Ectodermal cell (in vitro differentiated cells): Measurements from ENCODE around the gene PIK3C2B.
A peak's percentile ranks its signal among the peaks of the same experiment; 100 is the strongest.
"Not testable (repeated sequence)": the region's sequence is repeated elsewhere in the genome, so short reads cannot be mapped to it uniquely, and the experiment has no call there.

Experiments used
- H3K27ac ChIP-seq: 2 replicates; pipeline ENCODE4 v1.7.0; 2013; ENCODE audit warnings: mild to moderate bottlenecking, low read depth, low read length; ENCODE audit not compliant: insufficient read depth, poor library complexity, severe bottlenecking
- H3K27me3 ChIP-seq: 2 replicates; pipeline ENCODE4 v1.7.0; 2013; ENCODE audit warnings: mild to moderate bottlenecking, low read length; ENCODE audit not compliant: insufficient read depth, control insufficient read depth, poor library complexity, severe bottlenecking
- H3K36me3 ChIP-seq: one replicate; pipeline ENCODE4 v1.7.0; 2013; ENCODE audit warnings: low read length; ENCODE audit not compliant: control insufficient read depth, insufficient read depth
- H3K4me1 ChIP-seq: one replicate; pipeline ENCODE4 v1.7.0; 2013; ENCODE audit warnings: low read length; ENCODE audit not compliant: control insufficient read depth, insufficient read depth
- H3K4me3 ChIP-seq: 2 replicates; pipeline ENCODE4 v1.7.0; 2013; ENCODE audit warnings: low read depth, low read length, control low read depth; ENCODE audit not compliant: insufficient read depth
- H3K9me3 ChIP-seq: 2 replicates; pipeline ENCODE4 v1.7.0; 2013; ENCODE audit warnings: mild to moderate bottlenecking, low read length, moderate library complexity; ENCODE audit not compliant: control insufficient read depth
- WGBS, 2 experiments: methylation state at CpG; one replicate each; pipeline ENCODE4 v1.1.7; 2013; ENCODE audit warnings: missing lambda C conversion rate in 2 of 2; 5-methylcytosine and 5-hydroxymethylcytosine counted together

The PIK3C2B gene

DNA sequence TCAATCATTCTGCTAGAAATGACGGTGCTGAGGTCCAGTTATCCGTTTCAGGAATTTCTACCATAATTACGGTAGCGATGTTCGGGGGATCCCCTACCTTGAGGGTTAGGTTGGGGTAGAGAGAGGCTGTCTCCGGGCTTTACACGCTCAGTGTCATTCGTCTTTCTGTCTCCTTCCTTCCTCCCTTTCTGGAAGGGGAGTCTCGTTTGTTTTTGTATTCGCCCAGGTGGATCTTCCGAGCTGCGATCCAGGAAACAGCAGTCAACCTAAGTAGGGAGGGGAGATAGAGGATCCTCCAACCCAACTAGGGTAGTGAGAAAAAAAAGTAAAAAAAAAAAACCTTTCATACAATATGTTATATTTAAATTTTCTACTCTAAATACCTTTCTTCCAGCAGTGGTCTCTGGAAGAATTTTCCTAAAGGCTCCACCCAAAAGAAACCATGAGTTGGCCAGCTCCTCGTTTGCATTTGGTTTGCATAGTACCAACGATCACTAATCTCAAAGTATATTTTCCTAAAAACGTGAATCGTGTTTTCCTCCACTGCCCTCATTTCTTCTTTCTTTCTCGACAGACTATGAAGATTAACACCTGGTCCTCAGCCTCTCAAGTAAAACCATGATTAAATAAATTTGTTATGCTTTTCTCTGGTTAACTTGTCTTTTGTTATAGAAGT lies 611 bp upstream of the PIK3C2B start:
- Histone ChIP-seq H3K36me3 (no peaks in the 10 kb centered on the region), H3K9me3 (no peaks in the 10 kb centered on the region), H3K27me3 (peaks cover 3% of the 10 kb centered on the region), H3K4me3 (peak overlapping the region; percentile 98), H3K27ac (no peak overlapping the region), H3K4me1 (peaks cover 14% of the 10 kb centered on the region)
- WGBS, 2 experiments, result 11% methylated on average over 13 to 14 of the region's 17 CpGs

DNA sequence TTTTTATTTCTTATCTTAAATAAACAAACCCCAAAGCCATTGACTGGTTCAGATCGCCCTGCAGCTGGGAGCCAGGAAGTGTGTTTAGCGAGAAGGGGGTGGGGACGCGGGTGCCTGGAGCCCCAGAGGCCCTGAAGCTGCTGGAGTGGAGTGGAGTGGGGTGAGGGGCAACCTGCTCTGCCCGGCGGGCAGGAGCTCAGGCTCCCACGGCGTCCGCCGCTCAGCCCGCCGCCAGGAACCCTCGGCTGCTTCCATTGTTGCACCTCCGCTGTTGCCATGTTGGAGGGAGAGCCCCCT lies 673 bp downstream of the PIK3C2B start:
- H3K27me3 ChIP-seq, result peaks cover 3% of the 10 kb centered on the region
- 0% methylated on average over 14 of the region's 14 CpGs for WGBS, 2 experiments
- peak overlapping the region; percentile 89 for H3K27ac ChIP-seq
- H3K36me3 ChIP-seq, result no peaks in the 10 kb centered on the region
- H3K4me3 ChIP-seq, result peak overlapping the region; percentile 98
- H3K9me3 ChIP-seq, result no peaks in the 10 kb centered on the region
- peaks cover 14% of the 10 kb centered on the region for H3K4me1 ChIP-seq

DNA sequence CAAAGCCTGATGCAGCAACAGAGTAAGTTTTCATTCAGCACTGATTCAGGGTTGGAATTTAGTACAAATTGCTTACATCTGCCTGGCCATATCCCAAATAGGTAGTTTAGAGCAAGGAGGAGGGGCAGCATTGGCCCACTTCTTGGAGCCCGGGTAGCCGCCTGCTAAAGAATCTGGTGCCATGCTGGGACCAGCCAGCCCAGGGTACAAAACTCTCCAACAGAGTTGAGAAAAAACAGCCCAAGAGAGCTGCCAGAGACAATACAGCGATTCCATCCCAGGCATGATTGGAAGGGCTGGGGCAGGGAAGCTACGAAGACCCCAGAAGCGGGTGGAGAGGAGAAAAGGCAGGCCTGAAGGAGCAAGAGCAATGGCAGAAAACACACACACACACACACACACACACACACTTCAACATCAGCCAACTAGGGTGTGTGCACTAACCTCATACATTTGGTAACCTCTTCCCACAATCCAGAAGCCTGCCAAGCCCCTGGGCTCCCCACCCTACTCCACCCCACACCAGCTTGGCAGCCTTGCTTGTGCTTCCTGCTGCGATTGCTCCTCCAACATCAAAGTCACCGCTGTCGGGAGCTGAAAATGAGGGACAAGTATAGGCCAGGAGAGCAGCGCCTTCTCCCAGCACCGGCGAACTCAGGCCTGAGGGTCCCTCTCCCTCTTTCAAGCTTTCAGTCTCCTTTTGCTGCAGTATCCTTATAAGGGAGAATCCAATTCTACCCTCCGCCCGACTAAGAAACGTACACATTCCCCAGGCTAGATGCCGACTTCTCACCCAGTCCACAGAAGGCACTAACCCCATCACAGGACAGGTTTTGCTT lies 1.2 kb downstream of the PIK3C2B start:
- 0 to 1% methylated on average over 15 of the region's 15 CpGs for WGBS, 2 experiments
- Histone ChIP-seq H3K27ac (peak overlapping the region; percentile 89), H3K4me3 (peak overlapping the region; percentile 98), H3K9me3 (no peaks in the 10 kb centered on the region), H3K4me1 (peaks cover 14% of the 10 kb centered on the region), H3K36me3 (no peaks in the 10 kb centered on the region), H3K27me3 (peaks cover 3% of the 10 kb centered on the region)

DNA sequence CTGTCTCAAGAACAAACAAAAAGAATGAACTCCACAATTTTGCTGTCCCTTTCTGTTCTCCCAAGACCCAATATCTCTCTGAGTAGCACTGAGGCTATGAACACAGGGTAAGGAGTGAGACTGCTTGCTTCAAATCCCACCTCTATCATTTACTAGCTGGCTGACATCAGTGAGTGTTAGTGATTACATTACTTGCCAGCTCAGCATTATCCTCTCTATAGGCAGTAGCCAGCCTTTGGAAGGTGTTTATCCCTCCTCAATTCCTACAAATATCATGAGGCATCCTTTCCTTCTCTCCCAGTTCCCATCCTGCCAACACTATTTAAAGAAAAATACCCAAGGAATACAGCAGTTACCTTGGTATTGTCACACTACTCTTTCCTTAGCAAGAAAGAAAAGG lies 3.0 kb downstream of the PIK3C2B start:
- H3K4me3 ChIP-seq, result no peak overlapping the region

DNA sequence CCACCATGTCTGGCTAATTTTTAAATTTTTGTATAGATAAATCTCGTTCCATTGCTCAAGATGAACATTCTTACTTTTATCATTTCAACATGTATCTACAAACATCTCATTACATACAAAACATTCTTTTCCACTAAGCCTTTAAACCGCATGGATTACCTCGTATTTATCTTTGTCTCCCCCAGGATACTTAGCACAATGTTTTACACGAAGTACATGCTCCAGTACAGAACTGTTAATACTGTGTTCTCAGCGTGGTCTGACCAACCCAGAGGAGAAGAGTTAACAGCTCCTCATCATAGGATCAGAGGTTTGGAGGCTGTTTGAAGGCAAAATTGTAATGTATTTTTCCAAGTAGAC lies 7.4 kb downstream of the PIK3C2B start:
- Histone ChIP-seq H3K4me3 (no peak overlapping the region), H3K27me3 (no peaks in the 10 kb centered on the region), H3K4me1 (peaks cover 14% of the 10 kb centered on the region), H3K36me3 (peaks cover 5% of the 10 kb centered on the region), H3K9me3 (no peaks in the 10 kb centered on the region), H3K27ac (no peak overlapping the region)
- WGBS, 2 experiments, result 96 to 99% methylated on average over 5 of the region's 5 CpGs

More for the DNA sequence above, 3.0 kb downstream of the PIK3C2B start:
- Histone ChIP-seq H3K27me3 (peaks cover 3% of the 10 kb centered on the region), H3K9me3 (no peaks in the 10 kb centered on the region), H3K36me3 (peaks cover 5% of the 10 kb centered on the region), H3K27ac (no peak overlapping the region), H3K4me1 (peaks cover 14% of the 10 kb centered on the region)

DNA sequence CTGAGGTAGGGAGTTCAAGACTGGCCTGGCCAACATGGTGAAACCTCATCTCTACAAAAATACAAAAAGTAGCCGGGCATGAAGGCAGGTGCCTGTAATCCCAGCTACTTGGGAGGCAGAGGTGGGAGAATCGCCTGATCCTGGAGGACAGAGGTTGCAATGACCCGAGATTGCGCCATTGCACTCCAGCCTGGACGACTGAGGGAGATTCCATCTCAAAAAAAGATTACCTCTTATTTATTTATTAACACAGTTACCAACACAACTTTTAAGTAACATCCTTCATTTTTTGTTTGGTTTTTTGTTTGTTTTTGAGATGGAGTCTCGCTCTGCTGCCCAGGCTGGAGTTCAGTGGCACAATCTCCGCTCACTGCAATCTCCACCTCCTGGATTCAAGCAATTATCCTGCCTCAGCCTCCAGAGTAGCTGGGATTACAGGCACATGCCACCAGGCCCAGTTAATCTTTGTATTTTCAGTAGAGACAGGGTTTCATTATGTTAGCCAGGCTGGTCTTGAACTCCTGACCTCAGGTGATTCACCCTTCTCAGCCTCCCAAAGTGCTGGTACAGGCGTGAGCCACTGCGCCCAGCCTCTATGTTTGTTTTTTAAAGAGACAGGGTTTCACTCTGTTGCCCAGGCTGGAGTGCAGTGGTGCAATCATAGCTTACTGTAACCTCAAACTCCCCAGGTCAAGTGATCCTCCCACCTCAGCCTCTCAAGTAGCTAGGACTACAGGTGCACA lies 7.9 kb downstream of the PIK3C2B start:
- H3K27ac ChIP-seq, H3K4me3 ChIP-seq, H3K9me3 ChIP-seq, H3K36me3 ChIP-seq, H3K27me3 ChIP-seq: not testable (repeated sequence)
- peaks cover 17% of the 10 kb centered on the region for H3K4me1 ChIP-seq
- whole genome bisulfite sequencing, 2 experiments, result 93 to 95% methylated on average over 9 of the region's 9 CpGs

DNA sequence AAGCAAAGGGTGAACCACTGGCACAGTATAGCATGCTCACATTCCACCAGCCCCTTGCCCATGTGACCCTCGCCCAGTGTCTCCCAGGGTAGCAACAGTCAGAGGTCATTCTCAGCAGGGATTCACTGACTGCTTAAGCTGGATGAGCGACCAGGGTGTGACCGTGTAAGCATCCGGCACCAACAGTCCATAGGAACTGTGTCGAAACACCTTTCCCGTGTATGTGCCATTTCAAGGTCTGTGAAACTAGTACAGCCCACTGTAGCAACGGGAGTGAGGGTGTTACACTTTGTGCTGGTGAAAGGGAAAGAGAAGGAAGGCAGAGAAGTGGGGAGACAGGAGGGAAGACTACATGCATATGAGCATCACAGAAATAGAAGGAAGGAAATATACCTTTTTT lies 10.8 kb downstream of the PIK3C2B start:
- Histone ChIP-seq H3K4me1 (peaks cover 35% of the 10 kb centered on the region), H3K4me3 (no peak overlapping the region), H3K9me3 (no peaks in the 10 kb centered on the region), H3K27ac (no peak overlapping the region), H3K27me3 (no peaks in the 10 kb centered on the region), H3K36me3 (peaks cover 5% of the 10 kb centered on the region)
- WGBS, 2 experiments, result 87 to 88% methylated on average over 7 of the region's 7 CpGs

DNA sequence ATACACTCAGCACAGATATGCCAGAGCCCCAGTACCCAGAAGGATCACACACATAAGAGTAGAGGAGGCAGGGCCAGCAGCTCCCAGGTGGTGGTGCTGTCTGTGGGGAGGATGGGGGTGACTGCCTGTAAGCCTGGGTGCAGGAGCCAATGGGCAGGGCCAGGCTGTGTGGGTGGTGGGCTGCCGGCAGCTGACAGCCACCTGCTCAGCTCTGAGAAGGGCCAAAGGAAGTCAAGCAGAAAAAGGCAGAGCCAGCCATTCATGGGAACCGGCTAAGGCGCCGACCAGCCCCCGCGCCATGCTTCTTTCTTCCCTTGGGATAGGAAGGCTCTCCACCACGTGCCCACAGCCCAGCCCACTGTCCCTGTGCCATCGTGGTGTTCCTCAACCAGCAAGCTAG lies 14.1 kb downstream of the PIK3C2B start:
- H3K9me3 ChIP-seq, result no peaks in the 10 kb centered on the region
- no peak overlapping the region for H3K27ac ChIP-seq
- peaks cover 57% of the 10 kb centered on the region for H3K4me1 ChIP-seq
- H3K4me3 ChIP-seq, result no peak overlapping the region
- no peaks in the 10 kb centered on the region for H3K36me3 ChIP-seq
- no peaks in the 10 kb centered on the region for H3K27me3 ChIP-seq
- 84 to 87% methylated on average over 8 of the region's 8 CpGs for WGBS, 2 experiments

DNA sequence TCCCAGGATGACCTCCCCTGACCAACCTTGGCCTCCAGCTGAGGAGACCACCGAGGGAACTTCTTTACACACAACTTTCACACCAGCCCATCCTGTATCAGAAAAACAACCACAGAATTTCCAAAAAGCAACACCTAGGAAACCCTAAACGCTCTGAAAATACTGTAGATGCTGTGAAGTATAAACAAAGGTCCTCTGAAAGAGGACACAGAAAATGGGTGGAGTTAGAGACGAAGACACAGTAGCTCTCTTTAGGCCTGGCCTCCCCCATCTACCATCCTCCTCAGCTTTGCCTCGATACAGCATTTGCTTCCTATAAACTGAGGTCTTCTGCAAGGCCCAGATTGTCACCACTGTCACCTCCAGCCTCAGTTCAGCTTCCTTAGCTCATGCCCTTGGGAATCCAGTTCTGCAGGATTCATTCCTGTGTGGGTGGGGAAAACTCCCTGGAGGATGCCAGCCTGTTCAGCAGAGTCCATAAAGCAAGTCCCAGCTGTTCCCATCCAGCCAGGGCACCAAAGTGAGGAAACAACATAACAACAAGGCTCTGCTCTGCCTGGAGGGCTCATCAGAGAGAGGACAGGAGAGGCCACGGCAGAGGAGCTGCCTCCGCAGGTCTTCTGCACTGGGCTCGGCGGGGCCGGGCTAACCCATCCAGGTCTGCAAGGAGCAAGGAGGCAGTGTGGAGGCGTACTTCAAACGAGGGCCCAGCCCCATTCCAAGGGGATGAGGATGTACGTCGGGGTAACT lies 15.0 kb downstream of the PIK3C2B start:
- H3K4me1 ChIP-seq, result peaks cover 57% of the 10 kb centered on the region
- WGBS, 2 experiments, result 95 to 96% methylated on average over 13 of the region's 13 CpGs
- H3K9me3 ChIP-seq, result no peaks in the 10 kb centered on the region
- no peak overlapping the region for H3K27ac ChIP-seq
- H3K36me3 ChIP-seq, result no peaks in the 10 kb centered on the region
- no peak overlapping the region for H3K4me3 ChIP-seq
- H3K27me3 ChIP-seq, result no peaks in the 10 kb centered on the region

DNA sequence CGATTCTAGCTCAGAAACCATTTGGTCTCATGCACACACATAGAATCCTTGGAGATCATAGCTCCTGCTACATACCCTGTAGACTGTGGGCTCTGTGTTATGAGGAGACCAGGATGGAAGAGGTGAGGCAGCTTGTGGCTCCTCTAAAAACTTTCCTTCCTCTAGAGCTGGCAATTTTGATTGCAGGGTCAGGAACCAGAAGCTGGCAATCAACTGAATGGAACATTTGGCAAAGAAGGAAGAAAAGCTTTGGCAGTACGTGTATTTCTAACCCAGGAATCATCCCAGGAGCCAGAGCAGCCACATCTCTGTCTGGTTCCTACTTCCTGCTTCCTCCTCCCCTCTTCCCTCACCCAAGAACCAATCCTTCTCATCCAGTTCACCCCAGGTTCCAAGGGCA lies 15.7 kb downstream of the PIK3C2B start:
- no peaks in the 10 kb centered on the region for H3K36me3 ChIP-seq
- H3K4me3 ChIP-seq, result no peak overlapping the region
- no peaks in the 10 kb centered on the region for H3K27me3 ChIP-seq
- no peaks in the 10 kb centered on the region for H3K9me3 ChIP-seq
- H3K4me1 ChIP-seq, result peaks cover 53% of the 10 kb centered on the region
- 90 to 93% methylated on average over 2 of the region's 2 CpGs for WGBS, 2 experiments
- no peak overlapping the region for H3K27ac ChIP-seq
